SK-N-SH treated with all-trans-retinoic acid at 6 μM for 48 hours (cell line): ENCODE results near the gene TMEM150A.

Source experiments
- ATAC-seq: fragments of 200-7000 bp; cut with Tn5 transposase; 3 replicates; pipeline ENCODE4 v1.9.1; 2020; ENCODE audit warnings: mild to moderate bottlenecking, moderate library complexity
- ARNTL ChIP-seq: fragments of 450-650 bp; formaldehyde crosslinking; IDR thresholded peaks from 2 replicates; pipeline ENCODE4 v1.5.0; 2020; ENCODE audit warnings: low read depth, mild to moderate bottlenecking, moderate library complexity, borderline replicate concordance
- BACH2 ChIP-seq: fragments of 250-450 bp; sonication (Bioruptor Pico); IDR thresholded peaks from 2 replicates; pipeline ENCODE4 v1.9.0; 2021; ENCODE audit warnings: mild to moderate bottlenecking, borderline replicate concordance
- CREB5 ChIP-seq: fragments of 250-450 bp; sonication (Bioruptor Pico); IDR thresholded peaks from 2 replicates; pipeline ENCODE4 v1.5.1; 2020; ENCODE audit warnings: low read depth, mild to moderate bottlenecking, moderate library complexity
- CSDC2 ChIP-seq: fragments of 250-450 bp; sonication (Bioruptor Pico); IDR thresholded peaks from 2 replicates; pipeline ENCODE4 v1.5.0; 2020; ENCODE audit warnings: mild to moderate bottlenecking, moderate library complexity
- CSRNP3 ChIP-seq: fragments of 250-450 bp; sonication (Bioruptor Pico); IDR thresholded peaks from 2 replicates; pipeline ENCODE4 v1.5.1; 2021; ENCODE audit warnings: mild to moderate bottlenecking, moderate library complexity
- ESRRG ChIP-seq: fragments of 250-450 bp; sonication (Bioruptor Pico); IDR thresholded peaks from 2 replicates; pipeline ENCODE4 v1.6.1; 2021; ENCODE audit warnings: mild to moderate bottlenecking
- GLIS3 ChIP-seq: fragments of 250-450 bp; sonication (Bioruptor Pico); IDR thresholded peaks from 2 replicates; pipeline ENCODE4 v1.5.0; 2020; ENCODE audit warnings: mild to moderate bottlenecking, moderate library complexity
- ISL1 ChIP-seq: fragments of 250-450 bp; sonication (Bioruptor Pico); IDR thresholded peaks from 2 replicates; pipeline ENCODE4 v2.1.2; 2022; ENCODE audit warnings: mild to moderate bottlenecking, moderate library complexity
- OSR1 ChIP-seq: fragments of 250-450 bp; sonication (Bioruptor Pico); IDR thresholded peaks from 2 replicates; pipeline ENCODE4 v1.8.0; 2022; ENCODE audit warnings: moderate library complexity, mild to moderate bottlenecking, inconsistent platforms
- PATZ1 ChIP-seq: fragments of 250-450 bp; sonication (Bioruptor Pico); IDR thresholded peaks from 2 replicates; pipeline ENCODE4 v1.8.0; 2020; ENCODE audit warnings: mild to moderate bottlenecking, moderate library complexity, borderline replicate concordance
- POU6F1 ChIP-seq: fragments of 250-450 bp; sonication (Bioruptor Pico); IDR thresholded peaks from 2 replicates; pipeline ENCODE4 v1.8.0; 2021; ENCODE audit warnings: low read depth, mild to moderate bottlenecking, moderate library complexity, borderline replicate concordance
- PPARA ChIP-seq: fragments of 250-450 bp; sonication (Bioruptor Pico); IDR thresholded peaks from 2 replicates; pipeline ENCODE4 v1.5.0; 2020; ENCODE audit warnings: mild to moderate bottlenecking, borderline replicate concordance
- RARB ChIP-seq: fragments of 250-450 bp; sonication (Bioruptor Pico); IDR thresholded peaks from 2 replicates; pipeline ENCODE4 v1.8.0; 2021; ENCODE audit warnings: mild to moderate bottlenecking, moderate library complexity
- SNAI2 ChIP-seq: fragments of 250-450 bp; sonication (Bioruptor Pico); IDR thresholded peaks from 2 replicates; pipeline ENCODE4 v1.5.0; 2020; ENCODE audit warnings: mild to moderate bottlenecking, moderate library complexity
- TCF4 ChIP-seq: fragments of 250-450 bp; sonication (Bioruptor Pico); IDR thresholded peaks from 2 replicates; pipeline ENCODE4 v1.8.0; 2021; ENCODE audit warnings: mild to moderate bottlenecking, moderate library complexity, borderline replicate concordance
- TOX ChIP-seq: fragments of 250-450 bp; sonication (Bioruptor Pico); IDR thresholded peaks from 2 replicates; pipeline ENCODE4 v1.8.0; 2021; ENCODE audit warnings: mild to moderate bottlenecking, moderate library complexity, borderline replicate concordance
- TSHZ2 ChIP-seq: fragments of 250-450 bp; sonication (Bioruptor Pico); IDR thresholded peaks from 2 replicates; pipeline ENCODE4 v1.5.0; 2020; ENCODE audit warnings: mild to moderate bottlenecking, moderate library complexity
- ZC3H10 ChIP-seq: fragments of 250-450 bp; sonication (Bioruptor Pico); IDR thresholded peaks from 2 replicates; pipeline ENCODE4 v1.5.1; 2021; ENCODE audit warnings: mild to moderate bottlenecking, moderate library complexity
- ZFP3 ChIP-seq: fragments of 250-450 bp; sonication (Bioruptor Pico); IDR thresholded peaks from 2 replicates; pipeline ENCODE4 v1.5.0; 2020; ENCODE audit warnings: mild to moderate bottlenecking, moderate library complexity
- ZFP30 ChIP-seq: fragments of 450-650 bp; formaldehyde crosslinking; IDR thresholded peaks from 2 replicates; pipeline ENCODE4 v1.5.0; 2022; ENCODE audit warnings: mild to moderate bottlenecking, moderate library complexity
- ZNF565 ChIP-seq: fragments of 450-650 bp; formaldehyde crosslinking; conservative IDR thresholded peaks from 2 replicates; pipeline ENCODE4 v1.5.0; 2020; ENCODE audit warnings: low read depth, mild to moderate bottlenecking, moderate library complexity
- ZNF8 ChIP-seq: fragments of 450-650 bp; formaldehyde crosslinking; IDR thresholded peaks from 2 replicates; pipeline ENCODE4 v1.5.0; 2020; ENCODE audit warnings: mild to moderate bottlenecking, moderate library complexity

The TMEM150A gene

GRCh38 chr2:85649201-85650190, 47.0 kb upstream of the TMEM150A start:
- peak; percentile 12; the same call in 2 of the 3 replicates for ATAC-seq

GRCh38 chr2:85648619-85649018, 46.1 kb upstream of the TMEM150A start:
- peak; percentile 83 for ATAC-seq
- no peak for TF ChIP-seq ISL1 (CRISPR knock-in tag)
- TF ChIP-seq, all 23 proteins: peak for 0

More at GRCh38 chr2:85649201-85650190, 47.0 kb upstream of the TMEM150A start:
- TF ChIP-seq ARNTL (CRISPR knock-in tag), result no peak
- no peak for TF ChIP-seq TCF4 (CRISPR knock-in tag)
- TF ChIP-seq ZFP30 (CRISPR knock-in tag), result no peak
- no peak for TF ChIP-seq ISL1 (CRISPR knock-in tag)
- TF ChIP-seq ZFP3 (CRISPR knock-in tag), result no peak
- TF ChIP-seq CREB5 (CRISPR knock-in tag), result no peak
- TF ChIP-seq SNAI2 (CRISPR knock-in tag), result no peak
- no peak for TF ChIP-seq ESRRG (CRISPR knock-in tag)
- no peak for TF ChIP-seq PPARA
- TF ChIP-seq PATZ1 (CRISPR knock-in tag), result no peak
- TF ChIP-seq, all 23 proteins: peak for 0

GRCh38 chr2:85647823-85648526, 45.5 kb upstream of the TMEM150A start:
- ATAC-seq, result no peak
- TF ChIP-seq ESRRG (CRISPR knock-in tag) (no peak), TOX (CRISPR knock-in tag) (no peak), ZFP30 (CRISPR knock-in tag) (no peak), PPARA (no peak), CSDC2 (no peak), CSRNP3 (CRISPR knock-in tag) (no peak), TSHZ2 (CRISPR knock-in tag) (no peak), OSR1 (CRISPR knock-in tag) (no peak), ZNF8 (CRISPR knock-in tag) (no peak), GLIS3 (no peak), ZFP3 (CRISPR knock-in tag) (no peak), RARB (CRISPR knock-in tag) (no peak), ZC3H10 (CRISPR knock-in tag) (no peak), ISL1 (CRISPR knock-in tag) (no peak), ZNF565 (CRISPR knock-in tag) (no peak), TCF4 (CRISPR knock-in tag) (no peak), PATZ1 (CRISPR knock-in tag) (no peak), BACH2 (CRISPR knock-in tag) (no peak), POU6F1 (CRISPR knock-in tag) (no peak)
